ENCODE data around the gene CLIP4. TPM values are rescaled to one million over a fixed set of nuclear protein-coding genes. Genes with fewer than 3 reads are reported as not detected.

CLIP4 gene
- total and polyA plus RNA-seq, 2 of the 4 experiments (the other 2 are of a cell fraction), result 29.7 to 66.3 TPM

DNA sequence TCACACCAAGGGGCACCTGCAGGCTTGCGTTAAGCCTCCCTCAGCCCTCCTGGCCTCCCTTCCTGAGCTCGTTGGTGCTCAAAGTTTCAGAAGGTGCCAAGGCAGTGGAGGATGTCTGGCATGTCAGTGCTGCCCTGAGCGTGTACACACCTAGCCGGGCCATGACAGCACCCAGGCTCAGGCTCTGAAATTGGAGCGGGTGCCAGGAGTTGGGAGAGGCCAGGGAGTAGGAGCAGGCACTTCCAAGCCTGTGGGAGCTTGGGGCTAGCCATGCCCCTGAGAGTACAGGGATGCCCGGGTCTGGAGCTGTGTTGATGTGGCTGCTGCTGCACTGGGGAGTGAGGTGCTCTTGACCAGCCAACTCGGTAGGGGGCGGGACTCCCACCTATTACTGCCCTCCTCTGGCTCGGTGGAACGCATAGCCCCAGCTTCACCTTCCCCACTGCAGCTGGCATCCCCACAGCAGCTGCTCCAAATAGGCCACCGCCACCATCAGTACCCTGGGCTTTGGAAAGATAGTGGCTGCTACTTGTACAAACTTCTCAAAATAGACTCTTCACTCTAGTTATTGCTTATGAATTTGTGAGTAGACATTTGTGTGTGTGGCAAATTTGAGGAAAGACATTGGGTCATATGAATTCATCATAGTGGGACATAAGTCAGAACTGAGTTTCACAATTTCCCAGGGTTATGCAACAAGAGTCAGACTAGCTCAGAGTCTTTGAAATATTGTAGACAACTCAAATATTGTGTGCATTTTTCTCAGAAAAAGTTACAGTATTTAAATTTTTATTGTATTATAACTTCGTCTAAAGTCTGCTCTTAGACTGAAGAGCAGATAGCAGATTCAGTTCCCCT lies 34.1 kb upstream of the CLIP4 start:
- TF ChIP-seq POLR2A (IDR thresholded peaks at IDR 0.05; ENCODE audit: low read depth, low read length), result no peak
- TF ChIP-seq MXI1 (IDR thresholded peaks at IDR 0.05; ENCODE audit: borderline replicate concordance, low read depth, low read length), result no peak
- no peak for TF ChIP-seq RFX5 (IDR thresholded peaks at IDR 0.05; ENCODE audit: low read depth, low read length)
- TF ChIP-seq, protein P1, sequence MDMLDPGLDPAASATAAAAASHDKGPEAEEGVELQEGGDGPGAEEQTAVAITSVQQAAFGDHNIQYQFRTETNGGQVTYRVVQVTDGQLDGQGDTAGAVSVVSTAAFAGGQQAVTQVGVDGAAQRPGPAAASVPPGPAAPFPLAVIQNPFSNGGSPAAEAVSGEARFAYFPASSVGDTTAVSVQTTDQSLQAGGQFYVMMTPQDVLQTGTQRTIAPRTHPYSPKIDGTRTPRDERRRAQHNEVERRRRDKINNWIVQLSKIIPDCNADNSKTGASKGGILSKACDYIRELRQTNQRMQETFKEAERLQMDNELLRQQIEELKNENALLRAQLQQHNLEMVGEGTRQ (IDR thresholded peaks at IDR 0.05; ENCODE audit: low read depth, low read length), result no peak
- TF ChIP-seq CEBPB (IDR thresholded peaks at IDR 0.05; ENCODE audit: low read depth, low read length), result peak; percentile 48; the same call in 1 of the 2 replicates
- no peak for TF ChIP-seq RCOR1 (IDR thresholded peaks at IDR 0.05; ENCODE audit: insufficient replicate concordance, low read length)
- TF ChIP-seq BHLHE40 (IDR thresholded peaks at IDR 0.05; ENCODE audit: low read depth, low read length), result no peak
- TF ChIP-seq MAZ (IDR thresholded peaks at IDR 0.05; ENCODE audit: borderline replicate concordance, low read depth, low read length), result no peak
- no peak overlapping the region for H3K56ac ChIP-seq (ENCODE audit: extremely low read depth, insufficient read depth, low read length)
- H3K36me3 ChIP-seq (ENCODE audit: control insufficient read depth, insufficient read depth, low read length), result no peaks in the 10 kb centered on the region
- H3K4me3 ChIP-seq (ENCODE audit: insufficient read depth, low read depth, low read length), result no peak overlapping the region
- H3K9ac ChIP-seq (ENCODE audit: low read depth, low read length), result no peak overlapping the region
- no peak for ATAC-seq (ENCODE audit: low read depth)
- CTCF ChIA-PET, result no interaction called here
- no peaks in the 10 kb centered on the region for H3K4me1 ChIP-seq (ENCODE audit: control insufficient read depth, insufficient read depth, low read length)
- dilution Hi-C loops (cut with HindIII; ENCODE audit: low sequenced_read_pairs, unreplicated experiment) (no loop called here), intact Hi-C loops (cut with micrococcal nuclease) (no loop called here), in situ Hi-C loops (cut with MboI; ENCODE audit: low sequenced_read_pairs) (no loop called here)
- no peak overlapping the region for H3K27ac ChIP-seq (ENCODE audit: insufficient read depth, low read length)
- no peak overlapping the region for H3K23ac ChIP-seq (ENCODE audit: low read depth, low read length)
- no peaks in the 10 kb centered on the region for H3K9me1 ChIP-seq (ENCODE audit: insufficient read depth, low read length)
- no peak overlapping the region for H4K91ac ChIP-seq (ENCODE audit: insufficient read depth, low read depth, low read length)
- H4K5ac ChIP-seq (ENCODE audit: low read depth, low read length), result no peak overlapping the region
- no TSS peak for BruUV-seq (replicated peaks)
- no peaks in the 10 kb centered on the region for H3K27me3 ChIP-seq (ENCODE audit: control insufficient read depth, insufficient read depth, low read length)
- peaks cover 11% of the 10 kb centered on the region for H3K9me3 ChIP-seq (ENCODE audit: control insufficient read depth, insufficient read depth, low read length)
- H2BK15ac ChIP-seq (ENCODE audit: low read depth, low read length), result no peak overlapping the region
- no CpG with 5 or more reads among the region's 12 CpGs for WGBS, 2 experiments (ENCODE audit: extremely low coverage in 2 of 2, insufficient read length in 1 of 2)
- H2BK20ac ChIP-seq (ENCODE audit: low read depth, low read length), result no peak overlapping the region
- H2AK9ac ChIP-seq (replicated peaks; ENCODE audit: low read depth, low read length, poor library complexity), result peak overlapping the region; percentile 16
- POLR2A ChIA-PET (ENCODE audit: unreplicated experiment), result no interaction called here
- H3K4me2 ChIP-seq (ENCODE audit: low read depth, low read length), result no peak overlapping the region
- no peak overlapping the region for H3K4ac ChIP-seq (ENCODE audit: low read depth, low read length)
- no peak overlapping the region for H2BK5ac ChIP-seq (ENCODE audit: low read depth, low read length, poor library complexity, severe bottlenecking)
- no peak overlapping the region for H4K8ac ChIP-seq (ENCODE audit: low read depth in 2 of 2, low read length in 2 of 2)
- H3K79me1 ChIP-seq (ENCODE audit: low read depth in 1 of 2, low read length in 2 of 2), result no peaks in the 10 kb centered on the region
- H3K14ac ChIP-seq (replicated peaks; ENCODE audit: low read depth, low read length), result no peak overlapping the region
- no peak overlapping the region for H2AK5ac ChIP-seq (ENCODE audit: low read depth, low read length)
- H3K18ac ChIP-seq (ENCODE audit: low read depth, low read length), result no peak overlapping the region
- H4K20me1 ChIP-seq (ENCODE audit: insufficient read depth, low read length), result no peaks in the 10 kb centered on the region
- H2BK120ac ChIP-seq (ENCODE audit: low read depth, low read length), result no peak overlapping the region
- DNase-seq, result no peak
- H2AFZ ChIP-seq (replicated peaks; ENCODE audit: low read length, poor library complexity), result peak overlapping the region; percentile 21
